GM18511 (cell line): ENCODE data around the gene CCL4L2.
"Not testable (repeated sequence)": the region's sequence is repeated elsewhere in the genome, so short reads cannot be mapped to it uniquely, and the experiment has no call there.

Source experiments
- ATAC-seq: cut with Tn5 transposase; IDR thresholded peaks from one replicate; pipeline ENCODE4 v1.9.1; 2021; ENCODE audit warnings: mild to moderate bottlenecking, moderate library complexity; ENCODE audit not compliant: unreplicated experiment

The CCL4L2 gene

DNA sequence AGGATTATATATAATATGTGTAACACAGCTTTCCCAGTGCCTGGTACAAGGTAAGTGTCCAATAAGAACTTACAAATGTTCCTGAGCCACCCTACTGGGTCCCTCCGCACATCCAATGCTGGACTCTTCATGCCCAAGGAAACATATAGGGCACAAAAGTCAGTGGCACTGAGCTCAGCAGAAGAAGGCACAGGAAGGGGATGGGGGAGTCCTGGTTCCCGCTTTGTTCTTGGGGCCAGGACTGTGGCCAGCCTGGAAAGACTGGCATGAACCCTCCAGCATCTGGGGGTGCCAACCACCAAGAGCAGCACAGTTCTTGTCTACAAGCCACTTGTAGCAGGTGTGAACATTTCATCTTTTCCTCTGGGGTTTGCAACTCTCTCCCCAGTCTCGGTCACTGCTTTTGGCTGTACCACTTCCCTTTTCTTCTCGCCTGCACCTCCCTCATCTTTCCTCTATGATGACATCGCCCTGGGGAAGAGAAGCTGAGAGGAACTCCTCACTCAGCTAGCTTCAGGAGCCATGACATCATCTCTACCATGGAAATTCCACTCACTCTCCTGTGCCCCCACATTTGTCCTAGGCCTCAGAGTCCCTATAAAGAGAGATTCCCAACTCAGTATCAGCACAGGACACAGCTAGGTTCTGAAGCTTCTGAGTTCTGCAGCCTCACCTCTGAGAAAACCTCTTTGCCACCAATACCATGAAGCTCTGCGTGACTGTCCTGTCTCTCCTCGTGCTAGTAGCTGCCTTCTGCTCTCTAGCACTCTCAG lies at the start of gene CCL4L2:
Gene CCL4L2, plus strand, starts transcription at position 625 of the 773 bp plus-strand sequence.
- peak; percentile 80 for ATAC-seq

DNA sequence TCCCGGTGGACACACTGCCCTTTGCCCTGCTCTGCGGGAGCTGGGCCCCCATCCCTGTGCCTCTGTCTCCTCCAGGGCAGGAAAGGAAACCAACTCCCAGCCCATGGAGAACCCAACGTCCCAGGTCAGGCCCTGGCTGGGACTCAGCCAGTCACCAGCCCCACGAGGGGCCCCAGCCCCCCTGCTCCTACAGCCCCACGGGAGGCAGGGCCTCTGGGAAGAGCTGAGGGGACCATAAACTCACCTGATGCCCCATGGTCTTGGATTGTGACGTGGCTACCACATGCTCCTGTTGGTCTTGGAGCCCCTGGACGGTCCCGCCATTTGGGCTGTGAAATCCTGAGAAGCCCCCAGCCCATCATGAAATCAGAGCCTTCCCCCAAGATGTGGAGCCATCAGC lies 42.0 kb upstream of the CCL4L2 start:
- not testable (repeated sequence) for ATAC-seq

DNA sequence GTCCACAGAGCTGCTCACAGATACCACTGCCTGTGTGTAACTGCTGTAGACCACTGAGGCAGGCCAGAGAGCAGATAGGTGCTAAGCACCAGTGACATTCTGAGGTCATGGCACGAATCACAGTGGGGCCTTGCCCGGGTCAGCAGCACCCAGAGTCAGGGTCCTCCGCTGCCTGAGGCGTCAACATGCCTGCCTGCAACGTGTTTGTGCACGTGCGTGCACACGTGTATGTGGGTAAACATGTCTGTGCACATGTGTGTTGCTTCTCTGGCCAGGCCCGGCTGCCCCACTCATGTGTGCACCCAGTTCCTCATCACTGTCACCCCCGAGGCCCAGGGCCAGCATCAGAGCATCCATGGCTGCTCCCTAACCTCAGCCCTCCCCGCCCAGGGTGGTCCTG lies 34.3 kb upstream of the CCL4L2 start, which contains the start of gene TBC1D3B:
Gene TBC1D3B, minus strand, starts transcription at position 101 of the 400 bp plus-strand sequence. CDS start 1,586 bp downstream, outside the sequence.
- ATAC-seq = not testable (repeated sequence)

DNA sequence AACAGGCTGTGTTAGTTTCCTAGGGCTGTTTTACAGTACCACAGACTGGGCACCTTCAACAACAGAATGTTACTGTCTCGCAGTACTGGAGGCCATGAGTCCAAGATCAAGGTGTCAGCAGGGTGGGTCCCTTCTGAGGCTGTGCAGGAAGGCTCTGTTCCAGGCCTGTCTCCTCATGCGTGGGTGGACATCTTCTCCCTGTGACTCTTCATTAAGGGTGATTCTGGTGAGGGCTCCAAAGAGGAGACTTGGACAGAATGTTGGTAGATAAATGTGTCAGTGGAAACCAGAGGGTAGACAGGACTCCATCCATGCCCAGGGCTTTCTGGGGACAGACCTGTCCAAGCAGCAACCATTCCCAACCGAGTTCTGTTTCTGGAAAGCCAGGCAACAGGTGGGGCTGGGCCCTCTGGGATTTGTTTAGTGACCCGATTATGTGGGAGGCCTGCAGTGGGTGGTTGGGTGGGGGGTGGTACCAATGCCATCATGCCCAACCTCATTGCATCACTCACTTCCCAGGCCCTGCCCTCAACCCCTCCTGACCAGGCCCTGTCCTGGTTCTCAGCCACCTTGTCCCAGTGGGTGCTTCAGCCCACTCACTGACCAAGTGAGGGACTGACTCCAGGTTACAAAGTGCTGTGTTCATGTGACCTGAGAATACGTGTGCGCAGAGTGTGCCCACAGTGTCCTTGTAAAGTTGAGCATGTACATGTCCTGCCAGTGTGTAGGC lies 29.3 kb upstream of the CCL4L2 start:
- not testable (repeated sequence) for ATAC-seq

DNA sequence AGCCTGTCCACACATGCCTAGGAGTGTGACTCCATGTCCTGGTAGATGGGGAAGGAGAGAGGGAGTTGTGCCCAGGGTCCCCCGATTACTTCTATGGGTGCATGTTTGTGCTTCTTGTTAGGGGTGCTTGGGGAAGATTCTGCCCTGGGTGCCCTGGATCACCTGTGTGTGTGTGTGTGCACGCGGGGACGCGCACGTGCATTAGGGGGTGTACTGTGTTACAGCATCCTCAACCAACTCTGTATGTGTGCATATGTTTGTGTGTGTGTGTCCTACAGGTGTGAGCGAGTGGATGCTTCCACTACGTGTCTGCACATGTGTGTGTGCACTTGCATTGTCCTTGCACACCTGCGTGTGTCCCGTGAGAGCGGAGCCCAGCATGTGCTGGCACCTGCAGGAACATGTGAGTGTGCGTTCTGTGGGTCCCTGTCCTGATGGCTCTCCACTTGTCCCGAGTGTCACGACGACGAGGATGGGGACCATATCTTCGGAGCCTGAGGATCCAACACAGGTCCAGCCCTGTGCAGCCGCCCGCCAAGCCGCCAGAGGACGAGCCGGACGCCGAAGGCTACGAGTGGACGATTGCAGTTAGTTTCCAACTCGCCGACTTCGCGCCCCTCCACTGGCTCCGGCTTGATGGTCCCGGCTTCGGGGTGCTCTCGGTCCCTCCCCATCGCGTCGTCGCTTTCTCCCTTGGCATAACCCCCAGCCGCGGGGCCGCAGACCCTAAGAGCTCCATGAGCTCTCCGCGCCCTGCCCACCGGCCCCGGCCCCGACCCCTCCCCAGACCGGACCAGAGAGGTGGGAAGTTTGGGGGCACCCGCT lies 28.5 kb upstream of the CCL4L2 start:
- ATAC-seq = no peak

DNA sequence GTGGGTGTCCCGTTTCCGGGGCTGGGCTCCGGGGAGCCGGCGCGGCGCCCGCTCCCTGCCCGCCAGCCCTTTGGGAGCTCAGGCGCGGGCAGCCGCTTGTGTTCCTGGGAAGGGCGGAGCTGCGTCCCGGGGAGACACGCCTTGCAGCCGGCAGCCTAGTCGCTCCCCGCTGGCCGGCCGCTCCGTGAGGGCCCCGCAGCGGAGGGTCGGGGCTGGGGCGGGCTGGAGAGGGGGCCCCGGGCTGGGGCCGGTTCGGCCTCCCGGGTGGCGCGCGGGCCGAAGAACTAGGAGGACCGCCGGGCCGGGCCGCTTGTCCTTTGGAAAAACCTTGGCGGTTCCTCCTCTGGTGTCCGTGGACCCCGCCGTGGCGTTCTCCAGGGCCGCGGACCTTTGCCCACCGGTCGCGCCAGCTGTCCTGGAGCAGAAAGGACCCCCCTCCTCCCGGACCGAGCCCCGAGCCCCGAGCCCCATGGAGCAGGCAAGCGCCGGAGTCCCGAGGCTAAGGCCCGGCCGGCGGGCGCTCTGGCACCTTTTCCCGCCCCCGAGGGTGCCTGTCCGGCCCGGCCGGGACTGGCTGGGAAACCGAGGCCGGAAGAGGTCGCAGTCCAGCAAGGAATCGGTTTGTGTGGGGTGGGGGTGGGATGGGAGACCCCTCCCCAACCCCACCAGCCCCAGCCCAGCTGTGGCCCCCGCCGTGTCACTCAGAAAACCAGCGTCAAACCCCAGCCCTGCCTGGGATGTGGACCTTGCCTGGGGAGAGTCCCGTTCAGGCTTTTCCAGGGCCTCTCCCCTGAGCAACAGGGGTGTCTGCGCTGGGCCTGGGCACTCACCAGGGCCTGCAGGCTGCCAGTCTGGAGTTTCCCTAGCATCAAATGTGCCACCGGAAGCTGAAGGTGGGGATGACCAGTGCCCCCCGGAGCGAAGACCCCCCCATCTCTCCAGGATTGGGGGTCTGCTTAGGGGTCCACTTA lies 27.6 kb upstream of the CCL4L2 start:
- ATAC-seq = no peak

DNA sequence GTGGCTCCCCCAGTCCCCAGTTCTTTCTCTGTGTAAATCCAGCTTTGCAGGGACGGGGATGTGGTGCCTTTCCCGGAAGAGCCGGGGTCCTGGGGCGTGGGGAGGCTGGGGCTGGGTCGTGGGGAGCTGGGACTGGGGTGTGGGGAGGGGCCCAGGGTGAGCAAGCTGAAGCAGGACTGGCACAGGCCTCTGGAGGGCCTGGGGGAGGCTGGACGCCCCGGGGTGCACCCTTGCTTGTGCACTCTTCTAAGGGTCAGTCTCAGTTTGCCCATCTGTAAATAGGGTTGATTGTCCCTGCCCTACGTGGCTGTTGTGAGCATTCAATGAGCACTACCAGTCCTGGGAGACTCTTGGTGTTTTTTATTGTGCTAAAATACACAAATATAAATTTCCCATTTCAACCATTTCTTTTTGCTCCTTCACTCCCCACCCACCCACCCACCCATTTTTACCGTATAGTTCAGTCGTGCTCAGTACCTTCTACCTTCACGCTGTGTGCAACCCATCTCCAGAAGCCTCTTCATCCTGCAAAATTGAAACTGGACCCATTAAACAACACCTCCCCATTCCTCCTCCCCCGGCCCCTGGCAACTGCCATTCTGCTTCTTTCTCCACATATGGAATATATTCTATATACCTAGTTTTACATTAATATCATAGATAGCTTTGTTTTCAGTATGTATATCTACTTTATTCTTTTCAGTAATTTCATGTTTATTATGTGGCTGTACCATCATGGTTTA lies 26.7 kb upstream of the CCL4L2 start:
- ATAC-seq = no peak

DNA sequence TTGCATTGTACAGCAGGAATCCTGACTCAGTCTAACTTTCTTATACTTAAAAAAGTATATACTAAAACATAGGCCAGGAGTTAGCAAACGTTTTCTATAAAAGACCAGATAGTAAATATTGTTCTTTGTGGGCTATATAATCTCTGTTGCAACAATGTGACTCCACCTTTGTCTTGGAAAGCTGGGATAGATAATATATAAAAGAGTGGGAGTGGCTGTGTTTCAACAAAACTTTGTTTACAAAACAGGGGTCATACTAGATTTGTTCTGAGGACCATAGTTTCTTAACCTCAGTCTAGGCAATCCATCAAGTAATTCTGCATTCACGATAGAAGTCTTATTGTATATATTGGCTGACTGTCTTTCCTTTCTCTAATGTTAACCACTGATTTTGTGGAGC lies 25.4 kb upstream of the CCL4L2 start:
- no peak for ATAC-seq

DNA sequence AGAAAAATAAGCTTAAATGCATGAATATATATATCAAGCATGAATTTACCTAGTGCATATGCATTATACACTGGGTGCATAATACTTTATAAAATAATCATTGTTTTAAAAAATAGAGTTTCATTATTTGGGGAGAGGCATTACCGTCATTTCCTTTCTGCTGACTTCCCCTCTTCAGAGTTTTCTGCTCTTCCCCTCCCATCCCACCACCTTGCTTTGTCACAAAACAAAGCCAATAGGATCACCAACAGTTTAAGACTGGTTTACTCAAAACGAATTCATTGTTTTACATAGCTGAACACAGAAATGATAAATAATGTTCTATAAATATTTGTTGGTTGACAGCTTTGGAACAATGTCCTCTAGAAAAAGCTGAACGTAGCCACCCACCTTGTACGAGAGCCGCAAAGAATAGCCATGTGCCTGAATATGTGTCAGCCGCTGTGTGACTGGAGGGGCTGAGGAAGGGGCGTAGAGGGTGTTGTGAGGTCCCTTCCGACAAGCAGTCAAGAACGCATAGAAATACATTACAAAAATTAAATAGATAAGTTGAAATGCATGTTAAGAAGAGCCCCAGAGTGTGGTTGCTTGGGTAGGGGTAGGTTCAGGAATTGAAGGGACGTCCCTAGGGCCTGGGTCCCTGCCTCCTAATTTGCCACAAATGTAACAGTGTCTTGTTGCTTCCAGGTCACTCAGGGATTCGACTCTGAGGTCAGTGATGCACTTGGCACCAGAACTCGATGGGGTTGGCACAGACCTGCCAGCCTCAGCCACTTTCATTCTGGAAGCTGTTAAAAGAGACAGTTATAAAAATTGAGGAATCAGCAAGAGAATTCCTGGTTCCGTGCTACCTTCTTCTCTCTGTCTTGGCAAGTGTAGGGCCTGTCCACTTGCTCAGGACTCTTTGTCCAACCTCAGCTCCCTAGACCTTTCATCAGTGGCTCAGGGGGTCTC lies 23.8 kb upstream of the CCL4L2 start:
- not testable (repeated sequence) for ATAC-seq

DNA sequence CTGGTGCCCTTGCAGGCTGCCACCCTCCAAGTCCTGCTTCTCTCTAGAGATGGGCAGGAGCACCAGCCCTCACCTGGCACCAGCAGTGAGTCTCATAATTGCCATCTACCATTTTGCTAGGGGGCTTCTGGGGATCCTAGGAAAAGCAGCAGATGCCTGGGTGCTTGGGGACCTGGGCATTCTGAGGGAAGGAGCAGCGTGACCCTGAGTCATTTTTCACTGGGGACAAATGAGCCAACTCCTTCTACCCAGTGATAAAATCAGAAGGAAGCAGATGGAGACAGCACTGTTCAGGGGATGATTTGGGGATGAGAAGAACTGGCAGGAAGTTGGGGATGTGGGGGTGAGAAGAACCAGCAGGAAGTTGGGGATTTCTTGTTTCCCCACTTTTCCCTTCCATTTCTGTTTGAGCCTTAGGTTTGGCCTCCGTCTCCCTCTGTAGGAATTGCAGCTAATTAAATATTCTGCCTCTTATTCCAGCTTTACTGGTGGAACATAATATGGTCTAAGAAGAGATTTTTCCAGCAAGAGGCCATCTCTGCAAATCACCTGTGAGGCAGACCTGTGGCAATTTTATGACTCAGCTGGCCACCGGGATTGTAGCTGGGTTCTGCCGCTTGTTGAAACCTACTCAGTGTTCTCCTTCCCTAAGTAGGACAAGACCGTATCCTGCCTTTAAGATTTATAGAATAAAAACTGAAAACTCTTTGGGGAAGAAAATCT lies 22.8 kb upstream of the CCL4L2 start:
- ATAC-seq = not testable (repeated sequence)

DNA sequence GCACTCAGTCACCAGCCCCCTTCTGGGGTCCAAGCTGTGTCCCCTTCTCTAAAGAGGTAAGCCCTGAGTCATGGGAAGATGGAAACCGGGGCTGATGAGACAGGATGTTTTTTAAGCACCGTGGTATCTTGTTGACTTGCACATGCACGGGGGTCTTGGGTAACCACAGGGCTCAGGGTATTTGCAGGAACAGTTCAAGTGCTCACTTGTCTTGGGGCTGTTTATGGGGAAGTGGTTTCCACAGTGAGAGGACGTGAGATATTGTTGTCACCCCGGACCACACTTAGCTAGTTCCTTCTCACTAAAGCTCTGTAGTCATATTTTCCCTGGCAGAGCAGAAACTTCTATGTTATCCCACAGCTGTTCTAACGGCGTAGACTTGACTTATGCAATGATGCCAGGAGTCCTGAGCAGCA lies 22.0 kb upstream of the CCL4L2 start:
- ATAC-seq = peak; percentile 79

DNA sequence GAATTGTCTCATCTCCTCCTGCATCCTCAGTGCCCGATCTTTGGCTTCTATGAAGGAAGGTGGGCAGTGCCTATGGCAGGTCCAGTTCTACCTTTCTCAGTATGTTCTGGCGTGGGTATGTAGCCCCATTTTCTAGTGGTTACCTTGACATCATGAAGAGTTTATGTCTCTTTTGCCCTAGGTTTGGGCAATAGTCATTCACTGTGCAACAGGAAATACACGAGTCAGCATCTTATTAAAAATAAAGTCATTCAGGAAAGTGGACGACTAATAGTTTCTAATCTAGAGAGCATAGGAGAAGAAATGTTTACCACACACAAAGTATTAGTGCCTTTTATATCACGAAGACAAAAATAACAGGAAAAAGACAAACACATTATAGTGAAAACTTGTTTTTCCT lies 20.9 kb upstream of the CCL4L2 start:
- not testable (repeated sequence) for ATAC-seq

DNA sequence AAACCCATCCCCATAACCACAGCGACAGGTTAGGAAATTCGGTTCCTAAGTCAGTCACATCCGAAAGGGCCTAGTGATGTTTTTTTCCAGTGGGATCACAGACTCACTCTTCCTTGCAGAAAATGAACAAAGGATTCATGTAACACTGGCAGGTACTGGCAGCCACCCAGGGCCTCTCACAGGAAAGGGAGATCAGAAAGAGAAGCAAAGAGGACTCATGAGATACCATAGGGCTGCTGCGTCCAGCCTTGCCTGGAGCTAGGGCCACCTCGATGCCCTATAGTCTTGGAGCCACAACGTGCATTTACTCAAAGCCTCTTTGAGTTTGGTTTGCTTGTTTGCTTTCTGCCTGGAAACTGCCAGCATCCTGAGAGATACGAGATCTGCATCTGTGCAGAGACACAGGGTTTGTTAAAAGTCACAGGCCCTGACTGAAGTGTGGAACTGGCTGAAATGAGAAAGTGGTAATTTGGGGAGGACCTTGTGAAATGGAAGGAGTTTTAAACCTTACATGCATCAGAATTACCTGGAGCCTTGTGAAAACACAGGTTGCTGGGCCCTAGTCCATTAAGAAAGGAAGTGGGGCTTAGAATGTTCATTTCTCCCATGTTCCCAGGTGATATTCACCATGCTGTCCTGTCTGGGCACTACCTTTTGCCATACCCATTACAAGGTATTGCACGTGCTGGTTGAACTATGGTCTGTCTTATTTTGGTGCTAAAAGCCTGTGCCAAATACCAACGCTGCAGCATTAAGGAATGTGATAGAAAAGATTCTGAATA lies 20.1 kb upstream of the CCL4L2 start:
- not testable (repeated sequence) for ATAC-seq

DNA sequence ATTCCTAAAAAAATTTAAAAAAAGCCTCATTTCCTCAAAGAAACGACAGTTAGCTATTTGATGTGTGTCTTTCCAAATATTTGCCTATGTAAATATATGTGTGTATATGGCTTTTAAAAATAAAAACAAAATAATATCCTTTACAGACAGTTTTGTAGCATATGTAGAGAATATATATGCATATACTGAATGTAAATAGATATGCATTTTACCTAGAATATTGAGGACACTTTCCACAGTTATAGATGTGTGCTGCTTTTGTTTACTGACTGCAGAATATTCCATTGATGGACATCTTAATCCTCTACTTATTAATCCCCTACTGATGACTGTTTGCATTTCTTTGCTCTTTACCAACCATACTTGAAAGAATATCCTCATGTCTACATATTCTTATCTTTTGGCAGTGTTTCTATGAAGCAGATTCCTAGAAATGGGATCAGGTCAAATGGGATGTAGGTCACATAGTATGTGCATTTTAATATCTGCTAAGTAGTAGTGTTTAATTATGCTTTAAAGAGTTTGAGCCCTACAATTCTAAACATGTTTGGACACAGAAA lies 17.6 kb upstream of the CCL4L2 start:
- no peak for ATAC-seq

DNA sequence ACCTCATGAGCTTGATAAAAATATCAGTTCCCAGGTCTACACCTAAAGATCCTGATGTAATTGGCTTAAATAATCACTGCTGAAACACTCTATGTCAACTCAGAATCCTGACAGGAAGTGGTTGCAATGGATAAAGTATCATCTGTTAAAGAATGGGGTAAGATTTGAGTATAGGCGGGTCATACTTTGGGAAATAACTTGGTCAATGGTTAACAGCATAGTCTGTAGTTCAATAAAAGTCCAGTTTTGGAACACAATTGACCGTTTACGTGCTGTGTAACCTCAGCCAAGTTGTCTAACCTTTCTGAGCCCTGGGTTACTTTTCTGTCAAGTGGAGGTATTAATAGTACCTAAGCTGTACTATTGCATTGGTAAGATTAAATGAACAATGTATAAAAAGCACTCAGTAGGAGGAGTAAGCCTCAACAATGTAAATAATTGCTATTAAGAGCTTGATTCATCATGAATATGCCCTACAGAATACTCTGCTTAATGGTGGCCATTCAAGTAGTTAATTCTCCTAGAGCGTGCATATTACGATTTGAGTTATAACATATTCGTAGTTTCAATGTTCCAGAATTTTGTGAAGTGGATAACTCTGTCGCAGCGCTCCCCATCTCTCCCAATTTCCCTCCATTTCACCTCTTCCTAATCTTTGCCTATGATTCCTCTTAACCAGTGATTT lies 16.6 kb upstream of the CCL4L2 start:
- ATAC-seq = not testable (repeated sequence)
